Vagina (tissue), 2 donors: ENCODE data around the gene LIPM. TPM values are rescaled to one million over a fixed set of nuclear protein-coding genes. Genes with fewer than 3 reads are reported as not detected.

Experiments used
- DNase-seq, 2 donors: peaks; one replicate each; pipeline ENCODE4 v3.0.0-alpha.2; 2017; ENCODE audit errors: extremely low spot score in 2 of 2
- H3K27ac ChIP-seq: fragments of 200-600 bp; sonication (generic); one replicate; pipeline ENCODE4 v1.5.1; 2019
- H3K27me3 ChIP-seq: fragments of 200-600 bp; sonication (generic); one replicate; pipeline ENCODE4 v1.5.1; 2019
- H3K36me3 ChIP-seq, 2 donors: fragments of 200-600 bp; sonication (generic); one replicate each; pipeline ENCODE4 v1.5.1; 2017 to 2019
- H3K4me1 ChIP-seq: fragments of 200-600 bp; sonication (generic); one replicate; pipeline ENCODE4 v1.5.1; 2019
- H3K4me3 ChIP-seq, 2 donors: fragments of 200-600 bp; sonication (generic); 1 replicate in 1 of 2; 2 replicates in 1 of 2; pipeline ENCODE4 v1.5.1; 2016 to 2019
- H3K9me3 ChIP-seq: fragments of 200-600 bp; sonication (generic); one replicate; pipeline ENCODE4 v1.5.1; 2019
- CTCF ChIP-seq, 3 experiments: fragments of 450-650 bp in 2 of 3; fragments of 200-600 bp in 1 of 3; sonication (generic) in 1 of 3; IDR thresholded peaks; one replicate each; pipeline ENCODE4 v1.5.1; 2017 to 2019; ENCODE audit warnings: antibody characterized with exemption in 3 of 3, mild to moderate bottlenecking in 2 of 3, moderate library complexity in 2 of 3
- POLR2A ChIP-seq, 2 donors: fragments of 450-650 bp; IDR thresholded peaks; one replicate each; pipeline ENCODE4 v1.6.1; 2017; ENCODE audit warnings: antibody characterized with exemption in 2 of 2, mild to moderate bottlenecking in 2 of 2, moderate library complexity in 2 of 2
- intact Hi-C: fragments of 100-400 bp; cut with DNase I; formaldehyde crosslinking; loops from one replicate; pipeline ENCODE4 v1.15.1; 2023
- total RNA-seq: library from RNA; depleted of rRNA; stranded (reverse); fragments of >200 nt; gene quantifications from one replicate; pipeline ENCODE4 v1.2.3, GENCODE V29; 2016

Gene LIPM
- total RNA-seq, 1 donor from 2014 or later: not detected

GRCh38 chr10:88870089-88870488 is 67.6 kb downstream of the LIPM start:
- intact Hi-C loops: no loop called here
- TF ChIP-seq POLR2A (IDR thresholded peaks at IDR 0.05): no peak
- no peak for TF ChIP-seq CTCF (IDR thresholded peaks at IDR 0.05)
- Histone ChIP-seq H3K4me1 (no peaks in the 10 kb centered on the region), H3K27me3 (no peaks in the 10 kb centered on the region), H3K4me3 (no peak overlapping the region), H3K27ac (no peak overlapping the region), H3K36me3 (no peaks in the 10 kb centered on the region), H3K9me3 (no peaks in the 10 kb centered on the region)
- DNase-seq: no peak

Other genes with a start within 250 kb of the LIPM start
- 13.3 TPM for gene RNLS, start 219.4 kb upstream of the LIPM start, total RNA-seq
- gene LIPJ, start 216.0 kb upstream of the LIPM start, total RNA-seq: not detected
- gene LIPF, start 138.3 kb upstream of the LIPM start, total RNA-seq: not detected
- not detected for gene LIPK, start 96.5 kb upstream of the LIPM start, total RNA-seq
- not detected for gene LIPN, start 42.7 kb upstream of the LIPM start, total RNA-seq
- 4.4 TPM for gene ANKRD22, start 49.1 kb downstream of the LIPM start, total RNA-seq
- gene STAMBPL1, start 77.5 kb downstream of the LIPM start, total RNA-seq: 15.7 TPM
- 1,162 TPM for gene ACTA2, start 150.0 kb downstream of the LIPM start, total RNA-seq
- 41.0 TPM for gene FAS, start 188.1 kb downstream of the LIPM start, total RNA-seq